Endothelial cell of hepatic sinusoid (primary cell): ENCODE results near the gene TLL2.

Source experiments
- in situ Hi-C: cut with HindIII; loops from 2 replicates; pipeline ENCODE4 v1.10.0; 2017; ENCODE audit warnings: low sequenced_read_pairs

The TLL2 gene

GRCh38 chr10:96402417-96403305, 111.1 kb downstream of the TLL2 start:
- in situ Hi-C loops = no loop called here

GRCh38 chr10:96401036-96401435, 112.7 kb downstream of the TLL2 start:
- in situ Hi-C loops = no loop called here

GRCh38 chr10:96400465-96400864, 113.3 kb downstream of the TLL2 start:
- in situ Hi-C loops = no loop called here

GRCh38 chr10:96397902-96398301, 115.8 kb downstream of the TLL2 start:
- in situ Hi-C loops = loop anchor here (5.0 kb wide), 1 partner anchor 99 kb away; no protein-coding TSS in a partner anchor

GRCh38 chr10:96395931-96396877, 117.5 kb downstream of the TLL2 start:
- in situ Hi-C loops = loop anchor here (5.0 kb wide), 1 partner anchor 101 kb away; no protein-coding TSS in a partner anchor

- in situ Hi-C loops = no loop called here
These were observed 123.3 kb downstream of the TLL2 start for GRCh38 chr10:96390460-96390864.

GRCh38 chr10:96389785-96390184, 123.9 kb downstream of the TLL2 start:
- in situ Hi-C loops = no loop called here

GRCh38 chr10:96387601-96388000, 126.1 kb downstream of the TLL2 start:
- in situ Hi-C loops = no loop called here

GRCh38 chr10:96387161-96387560, 126.6 kb downstream of the TLL2 start:
- in situ Hi-C loops = no loop called here

- in situ Hi-C loops = no loop called here
These were observed 129.2 kb downstream of the TLL2 start for GRCh38 chr10:96384506-96384905.

- in situ Hi-C loops = no loop called here
These were observed 132.9 kb downstream of the TLL2 start for GRCh38 chr10:96380821-96381220.

GRCh38 chr10:96379758-96380157, 134.0 kb downstream of the TLL2 start:
- in situ Hi-C loops = no loop called here

GRCh38 chr10:96378741-96379140, 135.0 kb downstream of the TLL2 start:
- in situ Hi-C loops = no loop called here

GRCh38 chr10:96377816-96378294, 135.9 kb downstream of the TLL2 start:
- in situ Hi-C loops = no loop called here

GRCh38 chr10:96376483-96376882, 137.2 kb downstream of the TLL2 start:
- in situ Hi-C loops = no loop called here

GRCh38 chr10:96374985-96375830, 138.5 kb downstream of the TLL2 start:
- in situ Hi-C loops = no loop called here

GRCh38 chr10:96374639-96374984, 139.1 kb downstream of the TLL2 start:
- in situ Hi-C loops = no loop called here

- in situ Hi-C loops = no loop called here
These were observed 139.7 kb downstream of the TLL2 start for GRCh38 chr10:96374004-96374403.

- in situ Hi-C loops = no loop called here
These were observed 142.4 kb downstream of the TLL2 start for GRCh38 chr10:96371356-96371755.

- in situ Hi-C loops = no loop called here
These were observed 143.1 kb downstream of the TLL2 start for GRCh38 chr10:96370584-96371157.
